Neural progenitor cell (in vitro differentiated cells): ENCODE data around the gene SLC19A1. TPM values are rescaled to one million over a fixed set of nuclear protein-coding genes. Genes with fewer than 3 reads are reported as not detected.

Experiments
- DNase-seq: peaks from one replicate; pipeline ENCODE4 v3.0.0-alpha.2; 2016; ENCODE audit warnings: low spot score
- H2AFZ ChIP-seq: fragments of 200-600 bp; sonication (generic); replicated peaks from 2 replicates; pipeline ENCODE4 v1.6.1; 2016; ENCODE audit warnings: antibody characterized with exemption
- H3F3A ChIP-seq: fragments of 200-600 bp; sonication (generic); 2 replicates; pipeline ENCODE4 v1.6.1; 2016; ENCODE audit warnings: antibody characterized with exemption, low read depth
- H3K27ac ChIP-seq: fragments of 200-600 bp; sonication (generic); 2 replicates; pipeline ENCODE4 v1.5.1; 2016; ENCODE audit warnings: mild to moderate bottlenecking
- H3K27me3 ChIP-seq: fragments of 200-600 bp; sonication (generic); 2 replicates; pipeline ENCODE4 v1.6.1; 2016; ENCODE audit warnings: mild to moderate bottlenecking, moderate library complexity
- H3K36me3 ChIP-seq: fragments of 200-600 bp; sonication (generic); 2 replicates; pipeline ENCODE4 v1.5.1; 2016
- H3K4me1 ChIP-seq: fragments of 200-600 bp; sonication (generic); 2 replicates; pipeline ENCODE4 v1.6.1; 2016; ENCODE audit warnings: mixed run types
- H3K4me2 ChIP-seq: fragments of 200-600 bp; sonication (generic); 2 replicates; pipeline ENCODE4 v1.6.1; 2016
- H3K4me3 ChIP-seq: fragments of 200-600 bp; sonication (generic); 2 replicates; pipeline ENCODE4 v1.5.1; 2016
- H3K79me2 ChIP-seq: fragments of 200-600 bp; sonication (generic); 2 replicates; pipeline ENCODE4 v1.6.1; 2016; ENCODE audit warnings: low read depth
- H3K9ac ChIP-seq: fragments of 200-600 bp; sonication (generic); 2 replicates; pipeline ENCODE4 v1.6.1; 2016
- H3K9me3 ChIP-seq: fragments of 200-600 bp; sonication (generic); 2 replicates; pipeline ENCODE4 v1.5.1; 2016; ENCODE audit warnings: low read depth
- H4K20me1 ChIP-seq: fragments of 200-600 bp; sonication (generic); 2 replicates; pipeline ENCODE4 v1.6.1; 2016; ENCODE audit warnings: low read depth
- H3K27ac Mint-ChIP-seq: 3 replicates; pipeline ENCODE4 v1.8.0; 2021; ENCODE audit warnings: mixed read lengths
- H3K27me3 Mint-ChIP-seq: 2 replicates; pipeline ENCODE4 v1.8.0; 2022; ENCODE audit warnings: low read depth, mild to moderate bottlenecking, inconsistent platforms, moderate library complexity, mixed read lengths; ENCODE audit not compliant: insufficient read depth
- H3K36me3 Mint-ChIP-seq: 3 replicates; pipeline ENCODE4 v1.8.0; 2021; ENCODE audit warnings: mixed read lengths
- H3K4me1 Mint-ChIP-seq: 3 replicates; pipeline ENCODE4 v1.8.0; 2021; ENCODE audit warnings: mixed read lengths
- H3K4me3 Mint-ChIP-seq: 3 replicates; pipeline ENCODE4 v1.8.0; 2021; ENCODE audit warnings: mild to moderate bottlenecking, moderate library complexity, mixed read lengths
- H3K9me3 Mint-ChIP-seq: 3 replicates; pipeline ENCODE4 v1.8.0; 2020; ENCODE audit warnings: mixed read lengths
- CTCF ChIP-seq: fragments of 200-600 bp; sonication (generic); IDR thresholded peaks from 2 replicates; pipeline ENCODE4 v1.5.1; 2017; ENCODE audit warnings: antibody characterized with exemption, mild to moderate bottlenecking
- EZH2 ChIP-seq: fragments of 200-600 bp; sonication (generic); IDR thresholded peaks from 2 replicates; pipeline ENCODE4 v1.6.1; 2017; ENCODE audit warnings: antibody characterized with exemption, mild to moderate bottlenecking, moderate library complexity
- EZH2phosphoT487 ChIP-seq: fragments of 200-600 bp; sonication (generic); IDR thresholded peaks from 2 replicates; pipeline ENCODE4 v1.6.1; 2017; ENCODE audit warnings: antibody characterized with exemption
- total RNA-seq: library from RNA; depleted of rRNA; stranded (reverse); fragments of >200 nt; gene quantifications from 2 replicates; pipeline ENCODE4 v1.2.3, GENCODE V29; 2015; ENCODE audit warnings: low replicate concordance

Gene SLC19A1
- total RNA-seq, 1 donor from 2014 or later, result 7.7 TPM

- TF ChIP-seq CTCF (no peak), EZH2phosphoT487 (no peak), EZH2 (no peak)
- no peaks in the 10 kb centered on the region for H3K36me3 Mint-ChIP-seq
- no peak overlapping the region for H3K9ac ChIP-seq
- peaks cover 19% of the 10 kb centered on the region for H3K4me1 ChIP-seq
- peaks cover 14% of the 10 kb centered on the region for H3K4me1 Mint-ChIP-seq
- no peak overlapping the region for H2AFZ ChIP-seq
- no peaks in the 10 kb centered on the region for H3K27me3 Mint-ChIP-seq
- DNase-seq, result no peak
- H3K9me3 ChIP-seq, result no peaks in the 10 kb centered on the region
- peaks cover 22% of the 10 kb centered on the region for H4K20me1 ChIP-seq
- no peaks in the 10 kb centered on the region for H3K27me3 ChIP-seq
- no peaks in the 10 kb centered on the region for H3K79me2 ChIP-seq
- no peak overlapping the region for H3K4me2 ChIP-seq
- H3K4me3 Mint-ChIP-seq, result no peak overlapping the region
- no peak overlapping the region for H3K4me3 ChIP-seq
- no peaks in the 10 kb centered on the region for H3K36me3 ChIP-seq
- H3F3A ChIP-seq, result peaks cover 7% of the 10 kb centered on the region
- H3K9me3 Mint-ChIP-seq, result no peaks in the 10 kb centered on the region
- no peak overlapping the region for H3K27ac ChIP-seq
- H3K27ac Mint-ChIP-seq, result peak overlapping the region; percentile 60
Observed at GRCh38 chr21:45491623-45492022, 50.6 kb downstream of the SLC19A1 start.

GRCh38 chr21:45491056-45491455, 51.2 kb downstream of the SLC19A1 start:
- Mint-ChIP-seq H3K36me3 (no peaks in the 10 kb centered on the region), H3K4me3 (no peak overlapping the region), H3K9me3 (no peaks in the 10 kb centered on the region), H3K4me1 (peaks cover 14% of the 10 kb centered on the region), H3K27ac (no peak overlapping the region), H3K27me3 (no peaks in the 10 kb centered on the region)
- Histone ChIP-seq H3K4me2 (no peak overlapping the region), H3K4me3 (no peak overlapping the region), H3K27me3 (no peaks in the 10 kb centered on the region), H3K36me3 (no peaks in the 10 kb centered on the region), H4K20me1 (peaks cover 22% of the 10 kb centered on the region), H3K79me2 (no peaks in the 10 kb centered on the region), H3K4me1 (peaks cover 19% of the 10 kb centered on the region), H2AFZ (no peak overlapping the region), H3K27ac (no peak overlapping the region), H3K9ac (no peak overlapping the region), H3K9me3 (no peaks in the 10 kb centered on the region), H3F3A (peaks cover 7% of the 10 kb centered on the region)
- DNase-seq, result no peak
- TF ChIP-seq EZH2 (no peak), EZH2phosphoT487 (no peak), CTCF (no peak)

GRCh38 chr21:45490049-45490731, 52.0 kb downstream of the SLC19A1 start:
- no peak overlapping the region for H2AFZ ChIP-seq
- H4K20me1 ChIP-seq, result peaks cover 22% of the 10 kb centered on the region
- H3K9me3 Mint-ChIP-seq, result no peaks in the 10 kb centered on the region
- peaks cover 7% of the 10 kb centered on the region for H3F3A ChIP-seq
- no peaks in the 10 kb centered on the region for H3K36me3 Mint-ChIP-seq
- no peaks in the 10 kb centered on the region for H3K27me3 ChIP-seq
- no peak overlapping the region for H3K9ac ChIP-seq
- no peaks in the 10 kb centered on the region for H3K36me3 ChIP-seq
- H3K4me2 ChIP-seq, result no peak overlapping the region
- H3K4me1 Mint-ChIP-seq, result peaks cover 14% of the 10 kb centered on the region
- no peak for DNase-seq
- no peak overlapping the region for H3K4me3 Mint-ChIP-seq
- peaks cover 19% of the 10 kb centered on the region for H3K4me1 ChIP-seq
- no peaks in the 10 kb centered on the region for H3K27me3 Mint-ChIP-seq
- TF ChIP-seq CTCF, result no peak
- TF ChIP-seq EZH2phosphoT487, result no peak
- no peak for TF ChIP-seq EZH2
- no peaks in the 10 kb centered on the region for H3K79me2 ChIP-seq
- H3K4me3 ChIP-seq, result no peak overlapping the region
- H3K27ac Mint-ChIP-seq, result no peak overlapping the region
- no peaks in the 10 kb centered on the region for H3K9me3 ChIP-seq
- no peak overlapping the region for H3K27ac ChIP-seq
